Fibroblast of pulmonary artery (primary cell): ENCODE measurements around the gene SRD5A2.
"Not testable (repeated sequence)": the region's sequence is repeated elsewhere in the genome, so short reads cannot be mapped to it uniquely, and the experiment has no call there.

Source experiments
- DNase-seq: peaks from one replicate; pipeline ENCODE4 v3.0.0-alpha.2; 2010; ENCODE audit warnings: low read depth
- H3K4me3 ChIP-seq: replicated peaks from 2 replicates; pipeline ENCODE4 v1.5.1; 2011; ENCODE audit warnings: low read depth, mild to moderate bottlenecking, control low read depth, low read length, moderate library complexity
- TF ChIP-seq, protein P1 (sequence below): IDR thresholded peaks from 2 replicates; pipeline ENCODE4 v1.5.1; 2011; ENCODE audit warnings: mild to moderate bottlenecking, control low read depth, low read length, inconsistent platforms; ENCODE audit errors: missing control alignments

SRD5A2 gene

DNA sequence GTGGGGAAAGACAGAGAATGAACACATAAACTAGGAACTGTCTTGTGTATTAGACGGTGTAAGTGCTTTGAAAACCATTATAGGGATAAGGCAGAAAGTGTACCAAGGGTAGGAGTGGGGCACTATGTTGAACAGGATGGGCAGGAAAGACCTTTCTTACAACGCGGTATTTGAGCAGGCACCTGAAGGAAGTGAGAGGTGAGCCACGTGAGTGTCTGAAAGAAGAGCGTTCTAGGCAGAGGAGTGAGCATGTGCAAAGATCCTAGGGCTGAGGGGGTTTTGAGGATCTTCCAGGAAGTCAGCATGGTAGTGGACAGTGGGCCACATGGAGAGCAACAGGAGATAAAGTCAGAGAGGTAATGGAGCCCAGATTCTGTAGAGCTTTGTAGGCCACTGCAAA lies 65.2 kb downstream of the SRD5A2 start:
- TF ChIP-seq, protein P1, sequence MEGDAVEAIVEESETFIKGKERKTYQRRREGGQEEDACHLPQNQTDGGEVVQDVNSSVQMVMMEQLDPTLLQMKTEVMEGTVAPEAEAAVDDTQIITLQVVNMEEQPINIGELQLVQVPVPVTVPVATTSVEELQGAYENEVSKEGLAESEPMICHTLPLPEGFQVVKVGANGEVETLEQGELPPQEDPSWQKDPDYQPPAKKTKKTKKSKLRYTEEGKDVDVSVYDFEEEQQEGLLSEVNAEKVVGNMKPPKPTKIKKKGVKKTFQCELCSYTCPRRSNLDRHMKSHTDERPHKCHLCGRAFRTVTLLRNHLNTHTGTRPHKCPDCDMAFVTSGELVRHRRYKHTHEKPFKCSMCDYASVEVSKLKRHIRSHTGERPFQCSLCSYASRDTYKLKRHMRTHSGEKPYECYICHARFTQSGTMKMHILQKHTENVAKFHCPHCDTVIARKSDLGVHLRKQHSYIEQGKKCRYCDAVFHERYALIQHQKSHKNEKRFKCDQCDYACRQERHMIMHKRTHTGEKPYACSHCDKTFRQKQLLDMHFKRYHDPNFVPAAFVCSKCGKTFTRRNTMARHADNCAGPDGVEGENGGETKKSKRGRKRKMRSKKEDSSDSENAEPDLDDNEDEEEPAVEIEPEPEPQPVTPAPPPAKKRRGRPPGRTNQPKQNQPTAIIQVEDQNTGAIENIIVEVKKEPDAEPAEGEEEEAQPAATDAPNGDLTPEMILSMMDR, result no peak
- no peak for DNase-seq
- no peak overlapping the region for H3K4me3 ChIP-seq

DNA sequence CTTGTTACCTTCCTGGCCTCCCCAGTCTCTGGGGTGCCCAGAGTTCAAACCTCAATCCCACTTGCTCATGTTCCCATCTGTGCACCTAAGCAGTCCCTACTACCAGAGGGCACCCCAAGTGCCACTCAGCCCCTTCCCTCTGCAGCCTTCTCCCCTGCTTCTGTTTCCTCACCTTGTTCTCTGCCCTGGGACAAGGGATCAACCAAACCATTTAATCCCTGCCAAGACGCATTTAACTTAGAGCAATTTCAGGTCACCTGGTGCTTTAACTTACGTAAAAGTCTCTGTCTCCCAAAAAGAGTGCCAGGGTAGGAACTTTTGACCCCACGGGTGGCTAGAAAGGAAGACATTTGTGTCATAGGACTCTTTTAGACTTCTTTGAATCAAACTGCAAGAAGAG lies 67.2 kb downstream of the SRD5A2 start:
- DNase-seq, result no peak
- TF ChIP-seq, protein P1, result no peak
- no peak overlapping the region for H3K4me3 ChIP-seq

DNA sequence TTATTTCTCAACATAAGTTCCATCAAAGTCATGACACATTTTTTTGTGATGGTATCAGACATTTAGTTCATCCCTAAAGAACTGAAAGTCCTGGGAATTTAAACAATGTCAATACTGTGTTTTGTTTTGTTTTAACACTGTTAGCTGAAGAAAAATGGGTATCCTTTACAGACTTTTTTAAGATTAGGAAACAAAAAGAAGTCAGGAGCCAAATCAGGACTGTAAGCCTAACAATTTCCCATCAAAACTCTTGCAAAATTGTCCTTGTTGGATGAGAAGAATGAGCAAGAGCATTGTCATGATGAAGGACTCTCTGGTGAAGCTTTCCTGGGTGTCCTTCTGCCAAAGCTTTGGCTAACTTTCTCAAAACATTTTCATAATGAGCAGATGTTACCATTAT lies 69.4 kb downstream of the SRD5A2 start:
- TF ChIP-seq, protein P1, result no peak
- DNase-seq, result no peak
- H3K4me3 ChIP-seq, result no peak overlapping the region

DNA sequence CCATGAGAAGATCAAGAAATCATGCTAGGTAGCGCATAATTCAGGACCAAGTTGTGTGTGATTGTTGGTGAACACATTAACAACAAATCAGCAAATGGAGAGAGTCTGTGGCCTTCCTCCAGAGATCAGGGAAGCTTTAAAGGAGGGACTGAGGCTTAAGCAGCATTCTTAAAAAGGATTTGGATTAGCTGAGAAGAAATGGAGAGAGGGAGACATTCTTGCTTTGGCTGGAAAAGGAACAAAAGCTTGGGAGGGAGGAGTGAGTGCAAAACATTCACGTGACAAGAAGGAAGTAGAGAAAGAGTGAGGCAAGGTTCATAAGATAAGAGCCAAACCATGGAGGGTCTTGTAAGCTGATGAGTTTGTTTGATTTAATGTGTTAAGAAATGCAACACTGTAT lies 75.6 kb downstream of the SRD5A2 start:
- DNase-seq, result no peak
- TF ChIP-seq, protein P1, result no peak
- H3K4me3 ChIP-seq, result no peak overlapping the region

DNA sequence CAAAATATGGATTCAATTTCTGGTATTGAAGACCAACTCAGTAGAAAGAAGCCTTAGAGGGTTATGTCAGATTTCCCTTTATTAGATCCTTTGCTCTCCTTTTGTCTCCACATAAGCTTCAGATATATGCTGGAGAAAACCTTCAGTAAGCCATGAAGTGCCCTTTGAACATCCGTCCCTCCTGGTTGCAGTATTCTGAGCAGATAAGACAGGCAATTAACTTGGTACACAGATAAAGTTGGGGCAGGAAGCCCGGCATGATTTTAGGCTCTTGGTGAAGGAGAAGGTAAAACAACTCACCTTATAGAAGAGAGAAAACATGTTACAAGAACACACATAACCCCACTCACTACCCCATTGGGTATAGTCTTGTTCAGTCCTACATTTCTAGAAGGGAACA lies 76.4 kb downstream of the SRD5A2 start:
- TF ChIP-seq, protein P1, result no peak
- no peak for DNase-seq

DNA sequence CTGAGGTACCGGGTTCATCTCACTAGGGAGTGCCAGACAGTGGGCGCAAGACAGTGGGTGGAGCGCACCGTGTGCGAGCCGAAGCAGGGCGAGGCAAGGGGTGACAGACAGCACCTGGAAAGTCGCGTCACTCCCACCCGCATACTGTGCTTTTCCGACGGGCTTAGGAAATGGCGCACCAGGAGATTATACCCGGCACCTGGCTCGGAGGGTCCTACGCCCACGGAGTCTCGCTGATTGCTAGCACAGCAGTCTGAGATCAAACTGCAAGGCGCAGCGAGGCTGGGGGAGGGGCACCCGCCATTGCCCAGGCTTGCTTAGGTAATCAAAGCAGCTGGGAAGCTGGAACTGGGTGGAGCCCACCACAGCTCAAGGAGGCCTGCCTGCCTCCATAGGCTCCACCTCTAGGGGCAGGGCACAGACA lies 84.3 kb downstream of the SRD5A2 start:
- DNase-seq, H3K4me3 ChIP-seq: not testable (repeated sequence)

More for the DNA sequence above, 76.4 kb downstream of the SRD5A2 start:
- H3K4me3 ChIP-seq, result no peak overlapping the region

DNA sequence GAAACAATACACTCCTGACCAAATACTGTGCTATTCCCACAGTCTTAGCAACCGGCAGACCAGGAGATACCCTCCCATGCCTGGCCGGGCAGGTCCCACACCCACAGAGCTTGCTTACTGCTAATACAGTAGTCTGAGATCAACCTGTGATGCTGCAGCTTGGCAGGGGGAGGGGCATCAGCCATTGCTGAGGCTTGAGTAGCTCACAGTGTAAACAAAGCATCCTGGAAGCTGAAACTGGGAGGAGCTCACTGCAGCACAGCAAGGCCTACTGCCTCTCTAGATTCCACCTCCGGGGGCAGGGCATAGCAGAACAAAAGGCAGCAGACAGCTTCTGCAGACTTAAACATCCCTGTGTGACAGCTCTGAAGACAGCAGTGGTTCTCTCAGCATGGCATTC lies 91.4 kb downstream of the SRD5A2 start:
- DNase-seq, result peak; percentile 5
- not testable (repeated sequence) for H3K4me3 ChIP-seq

DNA sequence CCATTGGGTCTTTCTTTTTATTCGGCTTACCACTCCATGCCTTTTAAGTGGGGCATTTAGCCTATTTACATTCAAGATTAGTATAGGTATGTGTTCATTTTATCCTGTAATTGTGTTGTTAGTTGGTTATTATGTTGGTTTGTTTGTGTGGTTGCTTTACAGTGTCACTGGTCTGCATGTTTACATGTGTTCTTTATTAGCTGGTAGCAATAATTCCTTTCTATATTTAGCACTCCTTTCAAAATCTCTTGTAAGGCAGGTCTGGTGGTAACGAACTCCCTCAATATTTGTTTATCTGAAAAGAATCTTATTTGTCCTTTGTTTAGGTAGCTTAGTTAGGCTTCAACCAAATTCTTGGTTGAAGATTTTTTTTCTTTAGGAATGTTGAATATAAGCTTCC lies 97.5 kb downstream of the SRD5A2 start:
- no peak for DNase-seq
- TF ChIP-seq, protein P1, result no peak

More for the DNA sequence above, 97.5 kb downstream of the SRD5A2 start:
- no peak overlapping the region for H3K4me3 ChIP-seq
